ENCODE results near the gene HSD17B11.
"Not testable (repeated sequence)": the region's sequence is repeated elsewhere in the genome, so short reads cannot be mapped to it uniquely, and the experiment has no call there.

The HSD17B11 gene

GRCh38 chr4:87419578-87420249, 28.7 kb upstream of the HSD17B11 start:
- H3K79me1 ChIP-seq (replicated peaks; ENCODE audit: low read length, poor library complexity, severe bottlenecking), result peaks cover 2% of the 10 kb centered on the region
- no peaks in the 10 kb centered on the region for H3K27me3 ChIP-seq (ENCODE audit: control insufficient read depth in 1 of 2, insufficient read depth in 1 of 2, low read length in 2 of 2)
- H3K9me3 ChIP-seq (ENCODE audit: control insufficient read depth, low read length), result peaks cover 3% of the 10 kb centered on the region
- H3K4ac ChIP-seq (ENCODE audit: low read depth in 1 of 2, low read length in 2 of 2), result no peak overlapping the region
- H3K4me1 ChIP-seq (ENCODE audit: control insufficient read depth, insufficient read depth, low read depth, low read length), result peaks cover 8% of the 10 kb centered on the region
- no peak overlapping the region for H2BK5ac ChIP-seq (ENCODE audit: low read depth, low read length, poor library complexity, severe bottlenecking)
- no peak overlapping the region for H3K14ac ChIP-seq (ENCODE audit: low read length in 2 of 2)
- H2BK12ac ChIP-seq (ENCODE audit: low read length in 2 of 2), result peak overlapping the region in 1 of 2 experiments; percentile 61
- WGBS, result 27% methylated on average over 4 of the region's 5 CpGs
- H4K91ac ChIP-seq (ENCODE audit: low read length), result no peak overlapping the region
- H3K9ac ChIP-seq (ENCODE audit: low read length), result no peak overlapping the region
- H3K4me2 ChIP-seq (ENCODE audit: low read length, poor library complexity, severe bottlenecking), result no peak overlapping the region
- H3K23ac ChIP-seq (ENCODE audit: low read length in 2 of 2), result no peak overlapping the region
- H3K18ac ChIP-seq (ENCODE audit: low read depth in 1 of 2, low read length in 2 of 2), result no peak overlapping the region
- no peak overlapping the region for H2BK15ac ChIP-seq (ENCODE audit: low read depth, poor library complexity, severe bottlenecking)
- H2AK5ac ChIP-seq (ENCODE audit: low read length, severe bottlenecking), result no peak overlapping the region
- H4K8ac ChIP-seq (ENCODE audit: low read length), result no peak overlapping the region
- H2AFZ ChIP-seq (ENCODE audit: low read depth, low read length), result no peak overlapping the region
- H3K36me3 ChIP-seq (ENCODE audit: control insufficient read depth in 1 of 2, insufficient read depth in 2 of 2, low read depth in 1 of 2, low read length in 2 of 2), result no peaks in the 10 kb centered on the region
- H3K27ac ChIP-seq (ENCODE audit: low read length, poor library complexity, severe bottlenecking), result no peak overlapping the region
- DNase-seq, result peak; percentile 60
- no peak overlapping the region for H3K4me3 ChIP-seq (ENCODE audit: insufficient read depth in 1 of 2, low read depth in 1 of 2, low read length in 2 of 2)
- no peak overlapping the region for H2BK120ac ChIP-seq (ENCODE audit: low read depth, low read length)

- 91% methylated on average over 2 of the region's 4 CpGs for WGBS
- H3K18ac ChIP-seq (ENCODE audit: low read depth in 1 of 2, low read length in 2 of 2), result not testable (repeated sequence)
Measured at GRCh38 chr4:87418410-87418809, 27.4 kb upstream of the HSD17B11 start.

GRCh38 chr4:87416965-87417364, 26.0 kb upstream of the HSD17B11 start:
- 83% methylated on average over 3 of the region's 3 CpGs for WGBS
- Histone ChIP-seq H3K14ac (ENCODE audit: low read length in 2 of 2) (no peak overlapping the region), H3K4me1 (ENCODE audit: control insufficient read depth, insufficient read depth, low read depth, low read length) (peaks cover 4% of the 10 kb centered on the region), H3K4me2 (ENCODE audit: low read length, poor library complexity, severe bottlenecking) (no peak overlapping the region), H4K8ac (ENCODE audit: low read length) (no peak overlapping the region), H2BK12ac (ENCODE audit: low read length in 2 of 2) (no peak overlapping the region), H3K4me3 (ENCODE audit: insufficient read depth in 1 of 2, low read depth in 1 of 2, low read length in 2 of 2) (no peak overlapping the region), H2AFZ (ENCODE audit: low read depth, low read length) (no peak overlapping the region), H2AK5ac (ENCODE audit: low read length, severe bottlenecking) (no peak overlapping the region), H3K4ac (ENCODE audit: low read depth in 1 of 2, low read length in 2 of 2) (no peak overlapping the region), H3K23ac (ENCODE audit: low read length in 2 of 2) (no peak overlapping the region), H3K36me3 (ENCODE audit: control insufficient read depth in 1 of 2, insufficient read depth in 2 of 2, low read depth in 1 of 2, low read length in 2 of 2) (no peaks in the 10 kb centered on the region), H4K91ac (ENCODE audit: low read length) (no peak overlapping the region), H3K27me3 (ENCODE audit: control insufficient read depth in 1 of 2, insufficient read depth in 1 of 2, low read length in 2 of 2) (no peaks in the 10 kb centered on the region), H3K18ac (ENCODE audit: low read depth in 1 of 2, low read length in 2 of 2) (no peak overlapping the region), H3K9ac (ENCODE audit: low read length) (no peak overlapping the region), H2BK5ac (ENCODE audit: low read depth, low read length, poor library complexity, severe bottlenecking) (no peak overlapping the region), H3K27ac (ENCODE audit: low read length, poor library complexity, severe bottlenecking) (no peak overlapping the region), H3K9me3 (ENCODE audit: control insufficient read depth, low read length) (peaks cover 3% of the 10 kb centered on the region), H3K79me1 (replicated peaks; ENCODE audit: low read length, poor library complexity, severe bottlenecking) (no peaks in the 10 kb centered on the region), H2BK15ac (ENCODE audit: low read depth, poor library complexity, severe bottlenecking) (no peak overlapping the region), H2BK120ac (ENCODE audit: low read depth, low read length) (no peak overlapping the region)
- no peak for DNase-seq

More at GRCh38 chr4:87418410-87418809, 27.4 kb upstream of the HSD17B11 start:
- H3K4me3 ChIP-seq (ENCODE audit: insufficient read depth in 1 of 2, low read depth in 1 of 2, low read length in 2 of 2); H3K4me1 ChIP-seq (ENCODE audit: control insufficient read depth, insufficient read depth, low read depth, low read length); H3K14ac ChIP-seq (ENCODE audit: low read length in 2 of 2); H2BK120ac ChIP-seq (ENCODE audit: low read depth, low read length); H2AK5ac ChIP-seq (ENCODE audit: low read length, severe bottlenecking); H3K23ac ChIP-seq (ENCODE audit: low read length in 2 of 2); H2BK5ac ChIP-seq (ENCODE audit: low read depth, low read length, poor library complexity, severe bottlenecking); H3K9ac ChIP-seq (ENCODE audit: low read length); H3K4ac ChIP-seq (ENCODE audit: low read depth in 1 of 2, low read length in 2 of 2); H3K36me3 ChIP-seq (ENCODE audit: control insufficient read depth in 1 of 2, insufficient read depth in 2 of 2, low read depth in 1 of 2, low read length in 2 of 2); H3K27ac ChIP-seq (ENCODE audit: low read length, poor library complexity, severe bottlenecking); H2BK12ac ChIP-seq (ENCODE audit: low read length in 2 of 2); H2AFZ ChIP-seq (ENCODE audit: low read depth, low read length); H4K91ac ChIP-seq (ENCODE audit: low read length); H4K8ac ChIP-seq (ENCODE audit: low read length); H3K4me2 ChIP-seq (ENCODE audit: low read length, poor library complexity, severe bottlenecking); H3K9me3 ChIP-seq (ENCODE audit: control insufficient read depth, low read length); H3K27me3 ChIP-seq (ENCODE audit: control insufficient read depth in 1 of 2, insufficient read depth in 1 of 2, low read length in 2 of 2); DNase-seq; H3K79me1 ChIP-seq (replicated peaks; ENCODE audit: low read length, poor library complexity, severe bottlenecking); H2BK15ac ChIP-seq (ENCODE audit: low read depth, poor library complexity, severe bottlenecking): not testable (repeated sequence)

GRCh38 chr4:87414816-87415215, 23.8 kb upstream of the HSD17B11 start:
- Histone ChIP-seq H2BK12ac (ENCODE audit: low read length in 2 of 2) (no peak overlapping the region), H2AK5ac (ENCODE audit: low read length, severe bottlenecking) (no peak overlapping the region), H3K4ac (ENCODE audit: low read depth in 1 of 2, low read length in 2 of 2) (no peak overlapping the region), H3K4me1 (ENCODE audit: control insufficient read depth, insufficient read depth, low read depth, low read length) (no peaks in the 10 kb centered on the region), H3K4me3 (ENCODE audit: insufficient read depth in 1 of 2, low read depth in 1 of 2, low read length in 2 of 2) (no peak overlapping the region), H4K91ac (ENCODE audit: low read length) (no peak overlapping the region), H3K9me3 (ENCODE audit: control insufficient read depth, low read length) (peaks cover 3% of the 10 kb centered on the region), H2BK15ac (ENCODE audit: low read depth, poor library complexity, severe bottlenecking) (no peak overlapping the region), H3K18ac (ENCODE audit: low read depth in 1 of 2, low read length in 2 of 2) (no peak overlapping the region), H2BK120ac (ENCODE audit: low read depth, low read length) (no peak overlapping the region), H2AFZ (ENCODE audit: low read depth, low read length) (no peak overlapping the region), H3K79me1 (replicated peaks; ENCODE audit: low read length, poor library complexity, severe bottlenecking) (no peaks in the 10 kb centered on the region), H3K23ac (ENCODE audit: low read length in 2 of 2) (no peak overlapping the region), H2BK5ac (ENCODE audit: low read depth, low read length, poor library complexity, severe bottlenecking) (no peak overlapping the region), H3K36me3 (ENCODE audit: control insufficient read depth in 1 of 2, insufficient read depth in 2 of 2, low read depth in 1 of 2, low read length in 2 of 2) (no peaks in the 10 kb centered on the region), H4K8ac (ENCODE audit: low read length) (no peak overlapping the region), H3K9ac (ENCODE audit: low read length) (no peak overlapping the region), H3K27me3 (ENCODE audit: control insufficient read depth in 1 of 2, insufficient read depth in 1 of 2, low read length in 2 of 2) (peaks cover 0 to 2% of the 10 kb centered on the region in 2 experiments), H3K4me2 (ENCODE audit: low read length, poor library complexity, severe bottlenecking) (no peak overlapping the region), H3K27ac (ENCODE audit: low read length, poor library complexity, severe bottlenecking) (no peak overlapping the region), H3K14ac (ENCODE audit: low read length in 2 of 2) (no peak overlapping the region)
- no peak for DNase-seq
